PFSK-1 (cell line): ENCODE data around the gene APOL6.

Experiments
- FOXP2 ChIP-seq: optimal IDR thresholded peaks from 2 replicates; pipeline ENCODE3; 2011; ENCODE audit warnings: borderline replicate concordance, control low read depth, inconsistent platforms; ENCODE audit not compliant: insufficient read depth; ENCODE audit errors: extremely low read length, extremely low read depth
- POLR2AphosphoS5 ChIP-seq: IDR thresholded peaks from 2 replicates; pipeline ENCODE4 v1.6.1; 2012; ENCODE audit warnings: low read depth, mild to moderate bottlenecking, control low read depth, low read length, moderate library complexity
- REST ChIP-seq, 2 experiments: IDR thresholded peaks; 2 replicates each; pipeline versions ENCODE4 v1.6.1 to v1.8.0; 2011 to 2012; ENCODE audit warnings: low read depth in 2 of 2, low read length in 2 of 2, control low read depth in 1 of 2, inconsistent platforms in 1 of 2, mild to moderate bottlenecking in 1 of 2, moderate library complexity in 1 of 2; ENCODE audit not compliant: insufficient read depth in 1 of 2
- SIN3A ChIP-seq: IDR thresholded peaks from 2 replicates; pipeline ENCODE4 v1.6.1; 2012; ENCODE audit warnings: mild to moderate bottlenecking, low read length, moderate library complexity, borderline replicate concordance; ENCODE audit not compliant: insufficient read depth
- TAF1 ChIP-seq: IDR thresholded peaks from 2 replicates; pipeline ENCODE4 v1.6.1; 2012; ENCODE audit warnings: low read length, control low read depth, borderline replicate concordance; ENCODE audit not compliant: insufficient read depth

The APOL6 gene

GRCh38 chr22:35695202-35695601 lies 47.0 kb downstream of the APOL6 start:
- TF ChIP-seq POLR2AphosphoS5 (no peak), REST (IDR thresholded peaks at IDR 0.05; ENCODE audit: insufficient read depth in 1 of 2, low read depth in 2 of 2, low read length in 2 of 2) (no peak), SIN3A (no peak)

GRCh38 chr22:35697142-35697541 lies 48.9 kb downstream of the APOL6 start:
- TF ChIP-seq POLR2AphosphoS5 = no peak
- no peak for TF ChIP-seq FOXP2
- TF ChIP-seq TAF1 = no peak
- TF ChIP-seq REST (IDR thresholded peaks at IDR 0.05; ENCODE audit: insufficient read depth in 1 of 2, low read depth in 2 of 2, low read length in 2 of 2) = no peak
- no peak for TF ChIP-seq SIN3A

GRCh38 chr22:35703861-35704584 lies 55.8 kb downstream of the APOL6 start:
- TF ChIP-seq TAF1 (no peak), REST (IDR thresholded peaks at IDR 0.05; ENCODE audit: insufficient read depth in 1 of 2, low read depth in 2 of 2, low read length in 2 of 2) (no peak)

GRCh38 chr22:35705141-35705540 lies 56.9 kb downstream of the APOL6 start:
- TF ChIP-seq REST (IDR thresholded peaks at IDR 0.05; ENCODE audit: insufficient read depth in 1 of 2, low read depth in 2 of 2, low read length in 2 of 2) (no peak), FOXP2 (no peak)

GRCh38 chr22:35708453-35708852 lies 60.2 kb downstream of the APOL6 start:
- TF ChIP-seq POLR2AphosphoS5 = no peak
- no peak for TF ChIP-seq REST (IDR thresholded peaks at IDR 0.05; ENCODE audit: insufficient read depth in 1 of 2, low read depth in 2 of 2, low read length in 2 of 2)
- no peak for TF ChIP-seq SIN3A
- no peak for TF ChIP-seq FOXP2
- no peak for TF ChIP-seq TAF1
